Measurements from ENCODE around the gene RTP5.

The RTP5 gene

GRCh38 chr2:241895712-241896641, 26.4 kb downstream of the RTP5 start:
- Histone ChIP-seq H3K27me3 (ENCODE audit: low read depth, low read length) (no peaks in the 10 kb centered on the region), H3K36me3 (ENCODE audit: control insufficient read depth in 1 of 2, insufficient read depth in 2 of 2, low read length in 2 of 2) (no peaks in the 10 kb centered on the region), H3K9me3 (ENCODE audit: control insufficient read depth in 1 of 2, low read length in 2 of 2) (no peaks in the 10 kb centered on the region), H3K4me1 (ENCODE audit: control insufficient read depth in 1 of 2, insufficient read depth in 2 of 2, low read length in 2 of 2) (peaks cover 0 to 8% of the 10 kb centered on the region in 2 donors), H3K27ac (ENCODE audit: low read length) (no peak overlapping the region), H3K4me3 (ENCODE audit: low read depth in 1 of 2, low read length in 2 of 2) (no peak overlapping the region)

GRCh38 chr2:241896746-241897201, 27.2 kb downstream of the RTP5 start:
- Histone ChIP-seq H3K36me3 (ENCODE audit: control insufficient read depth in 1 of 2, insufficient read depth in 2 of 2, low read length in 2 of 2) (no peaks in the 10 kb centered on the region), H3K27ac (ENCODE audit: low read length) (no peak overlapping the region), H3K9me3 (ENCODE audit: control insufficient read depth in 1 of 2, low read length in 2 of 2) (no peaks in the 10 kb centered on the region), H3K27me3 (ENCODE audit: low read depth, low read length) (no peaks in the 10 kb centered on the region), H3K4me1 (ENCODE audit: control insufficient read depth in 1 of 2, insufficient read depth in 2 of 2, low read length in 2 of 2) (peaks cover 0 to 8% of the 10 kb centered on the region in 2 donors), H3K4me3 (ENCODE audit: low read depth in 1 of 2, low read length in 2 of 2) (no peak overlapping the region)

- Histone ChIP-seq H3K9me3 (ENCODE audit: control insufficient read depth in 1 of 2, low read length in 2 of 2) (no peaks in the 10 kb centered on the region), H3K4me3 (ENCODE audit: low read depth in 1 of 2, low read length in 2 of 2) (no peak overlapping the region), H3K27me3 (ENCODE audit: low read depth, low read length) (no peaks in the 10 kb centered on the region), H3K4me1 (ENCODE audit: control insufficient read depth in 1 of 2, insufficient read depth in 2 of 2, low read length in 2 of 2) (peaks cover 0 to 8% of the 10 kb centered on the region in 2 donors), H3K27ac (ENCODE audit: low read length) (no peak overlapping the region), H3K36me3 (ENCODE audit: control insufficient read depth in 1 of 2, insufficient read depth in 2 of 2, low read length in 2 of 2) (no peaks in the 10 kb centered on the region)
Observed at GRCh38 chr2:241897231-241897916, 27.8 kb downstream of the RTP5 start.

GRCh38 chr2:241898463-241899270, 29.1 kb downstream of the RTP5 start:
- H3K9me3 ChIP-seq (ENCODE audit: control insufficient read depth in 1 of 2, low read length in 2 of 2): no peaks in the 10 kb centered on the region
- H3K27me3 ChIP-seq (ENCODE audit: low read depth, low read length): no peaks in the 10 kb centered on the region
- peaks cover 0 to 8% of the 10 kb centered on the region in 2 donors for H3K4me1 ChIP-seq (ENCODE audit: control insufficient read depth in 1 of 2, insufficient read depth in 2 of 2, low read length in 2 of 2)
- no peaks in the 10 kb centered on the region for H3K36me3 ChIP-seq (ENCODE audit: control insufficient read depth in 1 of 2, insufficient read depth in 2 of 2, low read length in 2 of 2)
- H3K4me3 ChIP-seq (ENCODE audit: low read depth in 1 of 2, low read length in 2 of 2): no peak overlapping the region
- H3K27ac ChIP-seq (ENCODE audit: low read length): no peak overlapping the region

- Histone ChIP-seq H3K27ac (ENCODE audit: low read length) (no peak overlapping the region), H3K4me1 (ENCODE audit: control insufficient read depth in 1 of 2, insufficient read depth in 2 of 2, low read length in 2 of 2) (peaks cover 0 to 8% of the 10 kb centered on the region in 2 donors), H3K36me3 (ENCODE audit: control insufficient read depth in 1 of 2, insufficient read depth in 2 of 2, low read length in 2 of 2) (no peaks in the 10 kb centered on the region), H3K27me3 (ENCODE audit: low read depth, low read length) (no peaks in the 10 kb centered on the region), H3K9me3 (ENCODE audit: control insufficient read depth in 1 of 2, low read length in 2 of 2) (no peaks in the 10 kb centered on the region), H3K4me3 (ENCODE audit: low read depth in 1 of 2, low read length in 2 of 2) (no peak overlapping the region)
Observed at GRCh38 chr2:241900251-241901017, 30.9 kb downstream of the RTP5 start.

GRCh38 chr2:241901018-241901380, 31.5 kb downstream of the RTP5 start:
- Histone ChIP-seq H3K9me3 (ENCODE audit: control insufficient read depth in 1 of 2, low read length in 2 of 2) (no peaks in the 10 kb centered on the region), H3K4me1 (ENCODE audit: control insufficient read depth in 1 of 2, insufficient read depth in 2 of 2, low read length in 2 of 2) (peaks cover 0 to 8% of the 10 kb centered on the region in 2 donors), H3K27me3 (ENCODE audit: low read depth, low read length) (no peaks in the 10 kb centered on the region), H3K36me3 (ENCODE audit: control insufficient read depth in 1 of 2, insufficient read depth in 2 of 2, low read length in 2 of 2) (no peaks in the 10 kb centered on the region), H3K27ac (ENCODE audit: low read length) (no peak overlapping the region), H3K4me3 (ENCODE audit: low read depth in 1 of 2, low read length in 2 of 2) (no peak overlapping the region)

GRCh38 chr2:241901500-241902351, 32.2 kb downstream of the RTP5 start:
- no peak overlapping the region for H3K27ac ChIP-seq (ENCODE audit: low read length)
- H3K9me3 ChIP-seq (ENCODE audit: control insufficient read depth in 1 of 2, low read length in 2 of 2): no peaks in the 10 kb centered on the region
- no peaks in the 10 kb centered on the region for H3K36me3 ChIP-seq (ENCODE audit: control insufficient read depth in 1 of 2, insufficient read depth in 2 of 2, low read length in 2 of 2)
- peaks cover 0 to 8% of the 10 kb centered on the region in 2 donors for H3K4me1 ChIP-seq (ENCODE audit: control insufficient read depth in 1 of 2, insufficient read depth in 2 of 2, low read length in 2 of 2)
- no peaks in the 10 kb centered on the region for H3K27me3 ChIP-seq (ENCODE audit: low read depth, low read length)
- peak overlapping the region; percentile 7 to 39 for H3K4me3 ChIP-seq (ENCODE audit: low read depth in 1 of 2, low read length in 2 of 2)

GRCh38 chr2:241902357-241902991, 32.9 kb downstream of the RTP5 start:
- Histone ChIP-seq H3K4me1 (ENCODE audit: control insufficient read depth in 1 of 2, insufficient read depth in 2 of 2, low read length in 2 of 2) (peaks cover 0 to 8% of the 10 kb centered on the region in 2 donors), H3K9me3 (ENCODE audit: control insufficient read depth in 1 of 2, low read length in 2 of 2) (no peaks in the 10 kb centered on the region), H3K27me3 (ENCODE audit: low read depth, low read length) (no peaks in the 10 kb centered on the region), H3K27ac (ENCODE audit: low read length) (no peak overlapping the region), H3K36me3 (ENCODE audit: control insufficient read depth in 1 of 2, insufficient read depth in 2 of 2, low read length in 2 of 2) (no peaks in the 10 kb centered on the region), H3K4me3 (ENCODE audit: low read depth in 1 of 2, low read length in 2 of 2) (no peak overlapping the region)

- H3K9me3 ChIP-seq (ENCODE audit: control insufficient read depth in 1 of 2, low read length in 2 of 2): no peaks in the 10 kb centered on the region
- H3K27me3 ChIP-seq (ENCODE audit: low read depth, low read length): no peaks in the 10 kb centered on the region
- H3K27ac ChIP-seq (ENCODE audit: low read length): no peak overlapping the region
- H3K4me3 ChIP-seq (ENCODE audit: low read depth in 1 of 2, low read length in 2 of 2): no peak overlapping the region
- H3K4me1 ChIP-seq (ENCODE audit: control insufficient read depth in 1 of 2, insufficient read depth in 2 of 2, low read length in 2 of 2): peaks cover 0 to 8% of the 10 kb centered on the region in 2 donors
- H3K36me3 ChIP-seq (ENCODE audit: control insufficient read depth in 1 of 2, insufficient read depth in 2 of 2, low read length in 2 of 2): no peaks in the 10 kb centered on the region
Observed at GRCh38 chr2:241903121-241904010, 33.8 kb downstream of the RTP5 start.
